ENCODE results near the gene ACTR2. TPM values are rescaled to one million over a fixed set of nuclear protein-coding genes. Genes with fewer than 3 reads are reported as not detected.
"Not testable (repeated sequence)": the region's sequence is repeated elsewhere in the genome, so short reads cannot be mapped to it uniquely, and the experiment has no call there.

Gene ACTR2
- total RNA-seq, 1 donor from 2014 or later, result 217 TPM

DNA sequence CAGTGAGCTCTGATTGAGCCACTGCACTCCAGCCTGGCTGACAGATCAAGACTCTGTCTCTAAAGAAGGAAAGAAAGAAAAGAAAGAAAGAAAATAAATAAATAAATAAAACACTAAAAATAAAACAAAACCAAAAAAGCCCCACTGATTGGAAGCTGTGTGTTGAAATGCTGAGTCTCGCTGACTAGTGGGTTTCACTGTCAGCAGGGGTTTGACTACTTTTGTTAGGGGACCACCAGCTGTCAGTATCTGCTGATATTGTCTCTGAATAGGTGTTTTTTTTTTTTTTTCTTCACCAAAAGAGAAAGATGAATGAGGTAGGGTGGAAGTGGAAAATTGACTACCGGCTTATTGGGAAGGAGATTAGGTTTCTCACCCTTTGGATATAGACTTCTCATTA lies 12.8 kb upstream of the ACTR2 start:
- no peaks in the 10 kb centered on the region for H3K27me3 Mint-ChIP-seq (ENCODE audit: low read depth)
- no peaks in the 10 kb centered on the region for H3K9me3 Mint-ChIP-seq
- no peak overlapping the region for H3K4me3 Mint-ChIP-seq
- no peak for DNase-seq (ENCODE audit: low read depth, low spot score)
- no peaks in the 10 kb centered on the region for H3K36me3 Mint-ChIP-seq (ENCODE audit: low read depth)
- TF ChIP-seq, protein P1, sequence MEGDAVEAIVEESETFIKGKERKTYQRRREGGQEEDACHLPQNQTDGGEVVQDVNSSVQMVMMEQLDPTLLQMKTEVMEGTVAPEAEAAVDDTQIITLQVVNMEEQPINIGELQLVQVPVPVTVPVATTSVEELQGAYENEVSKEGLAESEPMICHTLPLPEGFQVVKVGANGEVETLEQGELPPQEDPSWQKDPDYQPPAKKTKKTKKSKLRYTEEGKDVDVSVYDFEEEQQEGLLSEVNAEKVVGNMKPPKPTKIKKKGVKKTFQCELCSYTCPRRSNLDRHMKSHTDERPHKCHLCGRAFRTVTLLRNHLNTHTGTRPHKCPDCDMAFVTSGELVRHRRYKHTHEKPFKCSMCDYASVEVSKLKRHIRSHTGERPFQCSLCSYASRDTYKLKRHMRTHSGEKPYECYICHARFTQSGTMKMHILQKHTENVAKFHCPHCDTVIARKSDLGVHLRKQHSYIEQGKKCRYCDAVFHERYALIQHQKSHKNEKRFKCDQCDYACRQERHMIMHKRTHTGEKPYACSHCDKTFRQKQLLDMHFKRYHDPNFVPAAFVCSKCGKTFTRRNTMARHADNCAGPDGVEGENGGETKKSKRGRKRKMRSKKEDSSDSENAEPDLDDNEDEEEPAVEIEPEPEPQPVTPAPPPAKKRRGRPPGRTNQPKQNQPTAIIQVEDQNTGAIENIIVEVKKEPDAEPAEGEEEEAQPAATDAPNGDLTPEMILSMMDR (conservative IDR thresholded peaks at IDR 0.05), result no peak
- H3K27ac Mint-ChIP-seq (ENCODE audit: unreplicated experiment), result no peak overlapping the region
- H3K4me1 Mint-ChIP-seq, result peaks cover 3% of the 10 kb centered on the region

DNA sequence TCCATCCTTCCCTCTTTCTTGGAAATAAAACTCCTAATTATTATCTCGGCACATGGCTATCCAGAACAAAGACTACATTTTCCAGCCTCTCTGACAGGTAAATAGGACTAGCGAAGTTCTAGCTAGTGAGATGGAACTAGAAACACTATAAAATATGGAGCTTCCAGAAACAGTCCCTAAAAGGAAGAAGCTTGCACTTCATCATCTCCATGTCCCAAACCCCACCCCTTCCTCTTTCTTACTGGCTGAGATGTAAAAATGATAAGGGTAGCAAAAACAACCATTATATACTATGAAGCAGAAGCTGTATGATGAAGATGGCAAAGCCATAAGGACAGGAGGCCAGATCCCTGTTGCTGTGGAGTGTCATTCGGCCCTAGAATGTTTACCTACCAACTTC lies 11.7 kb upstream of the ACTR2 start:
- no peaks in the 10 kb centered on the region for H3K27me3 Mint-ChIP-seq (ENCODE audit: low read depth)
- no peaks in the 10 kb centered on the region for H3K36me3 Mint-ChIP-seq (ENCODE audit: low read depth)
- H3K27ac Mint-ChIP-seq (ENCODE audit: unreplicated experiment), result no peak overlapping the region
- H3K9me3 Mint-ChIP-seq, result no peaks in the 10 kb centered on the region
- TF ChIP-seq, protein P1 (conservative IDR thresholded peaks at IDR 0.05), result no peak
- H3K4me1 Mint-ChIP-seq, result peaks cover 3% of the 10 kb centered on the region
- H3K4me3 Mint-ChIP-seq, result no peak overlapping the region
- DNase-seq (ENCODE audit: low read depth, low spot score), result no peak

DNA sequence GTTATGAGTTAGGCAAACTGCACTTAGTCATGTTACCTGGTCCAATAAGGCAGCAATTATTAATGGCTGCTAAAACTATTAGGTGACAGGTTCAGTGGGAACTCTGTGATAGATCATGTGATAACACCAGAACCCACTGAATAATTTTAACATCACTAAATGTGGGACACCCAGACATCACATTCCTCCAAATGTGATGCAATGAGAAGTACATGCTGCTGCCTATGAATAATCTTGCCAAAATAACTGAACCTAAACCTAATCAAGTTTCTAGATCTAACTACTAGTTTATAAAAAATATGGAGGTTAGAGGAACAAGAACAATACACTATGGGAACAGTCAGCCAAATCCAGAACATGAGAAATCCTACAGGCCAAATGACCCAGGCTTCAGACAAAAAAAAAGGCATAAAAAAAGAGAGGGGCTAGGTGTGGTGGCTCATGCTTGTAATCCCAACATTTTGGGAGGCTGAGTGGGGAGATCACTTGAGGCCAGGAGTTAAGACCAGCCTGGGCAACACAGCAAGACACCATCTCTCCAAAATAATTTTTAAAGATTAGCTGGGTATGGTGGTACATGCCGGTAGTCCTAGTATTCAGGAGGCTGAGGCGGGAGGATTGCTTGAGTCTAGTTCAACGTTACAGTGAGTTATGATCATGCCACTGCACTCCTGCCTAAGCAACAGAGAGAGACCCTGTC lies 7.0 kb upstream of the ACTR2 start:
- Mint-ChIP-seq H3K4me3 (peak overlapping the region; percentile 48), H3K27me3 (ENCODE audit: low read depth) (no peaks in the 10 kb centered on the region), H3K27ac (ENCODE audit: unreplicated experiment) (no peak overlapping the region), H3K9me3 (no peaks in the 10 kb centered on the region), H3K4me1 (no peaks in the 10 kb centered on the region), H3K36me3 (ENCODE audit: low read depth) (no peaks in the 10 kb centered on the region)
- TF ChIP-seq, protein P1 (conservative IDR thresholded peaks at IDR 0.05), result no peak
- DNase-seq (ENCODE audit: low read depth, low spot score), result no peak

DNA sequence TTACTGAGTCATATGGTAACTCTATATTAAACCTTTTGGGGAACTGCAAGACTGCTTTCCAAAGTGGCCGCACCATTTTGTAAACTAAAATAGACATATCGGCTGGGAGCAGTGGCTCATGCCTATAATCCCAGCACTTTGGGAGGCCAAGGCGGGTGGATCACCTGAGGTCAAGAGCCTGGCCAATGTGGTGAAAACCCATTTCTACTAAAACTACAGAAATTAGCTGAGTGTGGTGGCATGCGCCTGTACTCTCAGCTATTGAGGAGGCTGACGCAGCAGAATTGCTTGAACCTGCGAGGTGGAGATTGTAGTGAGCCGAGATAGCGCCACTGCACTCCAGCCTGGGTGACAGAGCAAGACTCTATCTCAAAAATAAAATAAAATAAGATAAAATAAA lies 6.4 kb upstream of the ACTR2 start:
- H3K4me3 Mint-ChIP-seq; H3K27ac Mint-ChIP-seq (ENCODE audit: unreplicated experiment); H3K4me1 Mint-ChIP-seq; DNase-seq (ENCODE audit: low read depth, low spot score); H3K27me3 Mint-ChIP-seq (ENCODE audit: low read depth); H3K9me3 Mint-ChIP-seq; H3K36me3 Mint-ChIP-seq (ENCODE audit: low read depth): not testable (repeated sequence)

DNA sequence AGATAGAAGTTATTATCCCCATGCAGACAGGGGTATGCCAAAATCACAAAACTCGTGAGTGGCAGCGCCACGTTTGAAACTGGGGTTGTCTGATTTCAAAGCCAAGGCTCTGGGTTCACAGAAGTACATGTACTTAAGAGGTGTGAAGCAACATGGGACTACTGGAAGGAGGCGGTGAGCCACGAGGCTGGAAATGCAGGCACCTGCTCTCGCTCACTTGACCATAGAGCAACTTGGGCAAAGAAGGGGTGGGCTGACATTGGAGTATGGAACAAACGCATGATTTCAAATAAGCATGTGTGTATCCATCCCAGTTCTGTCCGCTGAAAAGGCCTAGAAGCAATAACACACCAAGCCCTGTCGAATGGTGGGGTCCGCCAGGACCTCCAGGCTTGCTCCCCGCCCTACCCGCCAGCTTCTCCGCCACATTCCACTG lies 593 bp upstream of the ACTR2 start:
- Mint-ChIP-seq H3K4me3 (peak overlapping the region; percentile 97), H3K27ac (ENCODE audit: unreplicated experiment) (peak overlapping the region; percentile 96), H3K9me3 (no peaks in the 10 kb centered on the region), H3K4me1 (peaks cover 27% of the 10 kb centered on the region), H3K36me3 (ENCODE audit: low read depth) (no peaks in the 10 kb centered on the region), H3K27me3 (ENCODE audit: low read depth) (no peaks in the 10 kb centered on the region)
- TF ChIP-seq, protein P1 (conservative IDR thresholded peaks at IDR 0.05), result no peak
- no peak for DNase-seq (ENCODE audit: low read depth, low spot score)

DNA sequence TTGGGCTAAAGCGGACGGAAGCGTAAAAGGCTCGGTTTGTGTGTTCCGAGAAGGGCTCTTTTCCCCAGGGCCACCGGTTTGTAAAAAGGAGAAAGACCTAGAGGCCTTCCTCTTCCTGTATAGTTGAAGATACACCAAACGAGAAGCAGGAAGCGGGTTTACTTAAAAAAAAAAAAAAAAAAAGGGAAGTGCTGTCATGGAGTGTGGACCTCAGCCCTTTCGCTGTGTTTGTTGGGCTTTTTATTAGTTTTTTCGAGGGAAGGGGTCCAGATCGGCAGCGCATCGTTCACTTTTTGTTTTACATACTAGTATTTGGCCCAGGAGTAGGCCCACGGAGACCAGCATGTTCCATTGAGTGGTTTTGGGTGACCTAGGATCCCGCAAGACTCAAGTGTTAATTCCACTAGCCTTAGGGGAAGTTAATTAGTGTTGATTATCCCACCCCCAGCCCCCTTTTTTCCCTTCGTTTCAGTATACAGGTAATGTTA lies 676 bp downstream of the ACTR2 start:
- Mint-ChIP-seq H3K4me3 (peak overlapping the region; percentile 94), H3K36me3 (ENCODE audit: low read depth) (no peaks in the 10 kb centered on the region), H3K4me1 (peaks cover 27% of the 10 kb centered on the region), H3K9me3 (no peaks in the 10 kb centered on the region), H3K27ac (ENCODE audit: unreplicated experiment) (peak overlapping the region; percentile 93), H3K27me3 (ENCODE audit: low read depth) (no peaks in the 10 kb centered on the region)
- no peak for DNase-seq (ENCODE audit: low read depth, low spot score)
- TF ChIP-seq, protein P1 (conservative IDR thresholded peaks at IDR 0.05), result no peak

Data from neural crest cell (in vitro differentiated cells).